IPS DF 4.7 (cell line): Measurements from ENCODE around the gene PHACTR1.
"Not testable (repeated sequence)": the region's sequence is repeated elsewhere in the genome, so short reads cannot be mapped to it uniquely, and the experiment has no call there.

Experiments
- DNase-seq: peaks from one replicate; pipeline ENCODE4 v3.0.0-alpha.2; 2013; ENCODE audit warnings: low spot score; ENCODE audit errors: extremely low read depth

PHACTR1 gene

GRCh38 chr6:12716298-12716916 is at the start of gene PHACTR1:
PHACTR1 (plus strand) TSS chr6:12716767.
- no peak for DNase-seq

- DNase-seq = no peak
Observed at GRCh38 chr6:12666886-12667285, 49.7 kb upstream of the PHACTR1 start.

GRCh38 chr6:12675931-12676330 is 40.6 kb upstream of the PHACTR1 start:
- DNase-seq = no peak

- DNase-seq = no peak
Observed at GRCh38 chr6:12679341-12679740, 37.2 kb upstream of the PHACTR1 start.

- no peak for DNase-seq
Observed at GRCh38 chr6:12693122-12693521, 23.4 kb upstream of the PHACTR1 start.

GRCh38 chr6:12698298-12698697 is 18.3 kb upstream of the PHACTR1 start:
- no peak for DNase-seq

- DNase-seq = no peak
Observed at GRCh38 chr6:12704946-12705345, 11.6 kb upstream of the PHACTR1 start.

GRCh38 chr6:12709116-12709515 is 7.5 kb upstream of the PHACTR1 start:
- DNase-seq = no peak

- no peak for DNase-seq
Observed at GRCh38 chr6:12709556-12710232, 6.9 kb upstream of the PHACTR1 start.

- DNase-seq = no peak
Observed at GRCh38 chr6:12710921-12711320, 5.6 kb upstream of the PHACTR1 start.

GRCh38 chr6:12714022-12714421 is 2.5 kb upstream of the PHACTR1 start:
- no peak for DNase-seq

GRCh38 chr6:12715437-12715836 is 1.1 kb upstream of the PHACTR1 start:
- DNase-seq = no peak

- no peak for DNase-seq
Observed at GRCh38 chr6:12717356-12717755, 789 bp downstream of the PHACTR1 start.

- DNase-seq = no peak
Observed at GRCh38 chr6:12718015-12718414, 1.4 kb downstream of the PHACTR1 start.

GRCh38 chr6:12719017-12719416 is 2.5 kb downstream of the PHACTR1 start:
- no peak for DNase-seq

- DNase-seq = no peak
Observed at GRCh38 chr6:12720310-12720709, 3.7 kb downstream of the PHACTR1 start.

GRCh38 chr6:12725263-12725662 is 8.7 kb downstream of the PHACTR1 start:
- DNase-seq = no peak

GRCh38 chr6:12729467-12729866 is 12.9 kb downstream of the PHACTR1 start:
- DNase-seq = no peak

- not testable (repeated sequence) for DNase-seq
Observed at GRCh38 chr6:12730809-12731208, 14.2 kb downstream of the PHACTR1 start.

- no peak for DNase-seq
Observed at GRCh38 chr6:12733876-12734275, 17.3 kb downstream of the PHACTR1 start.

- DNase-seq = no peak
Observed at GRCh38 chr6:12735786-12736185, 19.2 kb downstream of the PHACTR1 start.

- no peak for DNase-seq
Observed at GRCh38 chr6:12748411-12748810, 31.8 kb downstream of the PHACTR1 start.

- DNase-seq = peak; percentile 68
Observed at GRCh38 chr6:12748815-12749521, 32.4 kb downstream of the PHACTR1 start.
